HG03558 (cell line): ENCODE data around the gene UBE2N.

Experiments used
- ATAC-seq: cut with Tn5 transposase; IDR thresholded peaks from one replicate; pipeline ENCODE4 v1.9.1; 2021; ENCODE audit warnings: moderate number of reproducible peaks; ENCODE audit not compliant: unreplicated experiment; ENCODE audit errors: extremely low read depth

UBE2N gene

GRCh38 chr12:93361151-93361919, 80.4 kb downstream of the UBE2N start:
- no peak for ATAC-seq

GRCh38 chr12:93360688-93361087, 81.1 kb downstream of the UBE2N start:
- no peak for ATAC-seq

DNA sequence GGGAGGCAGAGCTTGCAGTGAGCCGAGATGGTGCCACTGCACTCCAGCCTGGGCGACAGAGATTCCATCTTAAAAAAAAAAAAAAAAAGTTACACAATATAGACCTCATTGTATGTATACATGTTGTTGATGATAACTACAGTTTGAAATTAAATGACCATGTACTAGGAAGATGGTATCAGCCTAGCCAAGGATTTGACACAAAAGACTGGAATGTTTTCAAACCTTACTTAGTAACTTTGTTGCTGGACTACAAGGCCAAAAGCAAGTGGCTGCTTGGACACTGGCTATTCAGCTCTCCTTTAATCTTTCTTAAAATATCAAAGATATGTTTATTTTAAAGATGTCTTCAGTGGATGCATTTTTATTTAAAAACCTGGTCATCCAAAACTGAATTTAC, 82.9 kb downstream of the UBE2N start:
- no peak for ATAC-seq

DNA sequence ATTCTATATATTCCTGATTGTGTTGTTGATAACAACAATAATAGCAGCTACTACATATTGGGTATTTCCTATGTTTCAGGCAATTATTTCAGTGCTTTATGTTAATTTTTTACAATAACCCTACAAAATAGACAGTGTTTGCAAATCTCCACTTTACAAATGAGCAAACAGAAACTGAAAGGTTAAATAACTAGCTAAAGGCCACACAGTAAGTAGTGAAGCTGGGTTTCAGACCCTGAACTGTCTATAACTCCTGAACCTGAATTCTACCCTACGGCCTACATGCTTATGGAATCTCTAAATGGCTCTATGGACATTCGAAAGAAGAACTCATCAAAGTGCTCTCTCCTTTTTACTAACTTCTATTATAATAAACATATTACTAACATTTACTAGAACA, 83.7 kb downstream of the UBE2N start:
- ATAC-seq = peak; percentile 89

DNA sequence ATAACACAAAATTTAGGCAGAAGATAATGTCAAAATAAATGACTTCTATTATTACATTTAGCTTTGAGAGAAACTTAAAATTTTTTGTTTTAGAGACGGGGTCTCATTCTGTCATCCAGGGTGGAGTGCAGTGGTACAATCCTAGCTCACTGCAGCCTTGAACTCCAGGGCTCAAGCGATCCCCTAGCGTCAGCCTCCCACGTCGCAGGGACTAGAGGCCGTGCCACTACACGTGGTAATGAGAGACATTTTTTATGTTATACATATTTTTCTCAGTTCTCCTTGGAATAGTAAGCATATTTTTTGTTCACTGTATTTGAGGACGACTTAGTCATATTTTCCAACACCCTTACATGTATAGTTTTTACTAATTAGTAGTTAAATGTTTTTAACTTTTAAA, 85.5 kb downstream of the UBE2N start:
- ATAC-seq = no peak
